ENCODE results near the gene PARP4.
"Not testable (repeated sequence)": the region's sequence is repeated elsewhere in the genome, so short reads cannot be mapped to it uniquely, and the experiment has no call there.

DNA sequence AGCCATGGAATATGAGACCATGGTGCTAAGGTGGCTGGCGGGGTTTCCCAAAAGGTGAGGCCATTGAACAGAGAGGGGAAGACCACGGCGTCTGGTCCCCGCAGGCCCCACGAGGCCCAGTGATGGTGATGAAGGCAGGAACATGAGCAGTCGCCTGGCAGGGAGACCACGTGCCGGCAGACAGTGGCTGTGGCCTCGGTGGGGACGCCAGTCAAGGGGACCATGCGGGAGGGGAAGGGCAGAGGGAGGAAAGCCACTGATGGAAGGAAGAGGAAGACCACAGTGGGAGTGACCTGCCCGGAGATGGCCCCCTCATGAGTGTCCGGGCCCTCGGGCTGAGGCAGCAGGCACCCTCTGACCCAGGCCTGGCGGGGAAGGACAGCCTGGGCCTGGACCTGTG is 127.6 kb downstream of the PARP4 start:
- TF ChIP-seq, protein P1, sequence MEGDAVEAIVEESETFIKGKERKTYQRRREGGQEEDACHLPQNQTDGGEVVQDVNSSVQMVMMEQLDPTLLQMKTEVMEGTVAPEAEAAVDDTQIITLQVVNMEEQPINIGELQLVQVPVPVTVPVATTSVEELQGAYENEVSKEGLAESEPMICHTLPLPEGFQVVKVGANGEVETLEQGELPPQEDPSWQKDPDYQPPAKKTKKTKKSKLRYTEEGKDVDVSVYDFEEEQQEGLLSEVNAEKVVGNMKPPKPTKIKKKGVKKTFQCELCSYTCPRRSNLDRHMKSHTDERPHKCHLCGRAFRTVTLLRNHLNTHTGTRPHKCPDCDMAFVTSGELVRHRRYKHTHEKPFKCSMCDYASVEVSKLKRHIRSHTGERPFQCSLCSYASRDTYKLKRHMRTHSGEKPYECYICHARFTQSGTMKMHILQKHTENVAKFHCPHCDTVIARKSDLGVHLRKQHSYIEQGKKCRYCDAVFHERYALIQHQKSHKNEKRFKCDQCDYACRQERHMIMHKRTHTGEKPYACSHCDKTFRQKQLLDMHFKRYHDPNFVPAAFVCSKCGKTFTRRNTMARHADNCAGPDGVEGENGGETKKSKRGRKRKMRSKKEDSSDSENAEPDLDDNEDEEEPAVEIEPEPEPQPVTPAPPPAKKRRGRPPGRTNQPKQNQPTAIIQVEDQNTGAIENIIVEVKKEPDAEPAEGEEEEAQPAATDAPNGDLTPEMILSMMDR (IDR thresholded peaks at IDR 0.05; ENCODE audit: insufficient read depth, low read length) = not testable (repeated sequence)
- not testable (repeated sequence) for TF ChIP-seq POLR2AphosphoS5 (IDR thresholded peaks at IDR 0.05; ENCODE audit: low read depth); GABPA (IDR thresholded peaks at IDR 0.05; ENCODE audit: low read depth); SPI1 (IDR thresholded peaks at IDR 0.05; ENCODE audit: borderline replicate concordance, low read depth)
- TF ChIP-seq, protein P2, sequence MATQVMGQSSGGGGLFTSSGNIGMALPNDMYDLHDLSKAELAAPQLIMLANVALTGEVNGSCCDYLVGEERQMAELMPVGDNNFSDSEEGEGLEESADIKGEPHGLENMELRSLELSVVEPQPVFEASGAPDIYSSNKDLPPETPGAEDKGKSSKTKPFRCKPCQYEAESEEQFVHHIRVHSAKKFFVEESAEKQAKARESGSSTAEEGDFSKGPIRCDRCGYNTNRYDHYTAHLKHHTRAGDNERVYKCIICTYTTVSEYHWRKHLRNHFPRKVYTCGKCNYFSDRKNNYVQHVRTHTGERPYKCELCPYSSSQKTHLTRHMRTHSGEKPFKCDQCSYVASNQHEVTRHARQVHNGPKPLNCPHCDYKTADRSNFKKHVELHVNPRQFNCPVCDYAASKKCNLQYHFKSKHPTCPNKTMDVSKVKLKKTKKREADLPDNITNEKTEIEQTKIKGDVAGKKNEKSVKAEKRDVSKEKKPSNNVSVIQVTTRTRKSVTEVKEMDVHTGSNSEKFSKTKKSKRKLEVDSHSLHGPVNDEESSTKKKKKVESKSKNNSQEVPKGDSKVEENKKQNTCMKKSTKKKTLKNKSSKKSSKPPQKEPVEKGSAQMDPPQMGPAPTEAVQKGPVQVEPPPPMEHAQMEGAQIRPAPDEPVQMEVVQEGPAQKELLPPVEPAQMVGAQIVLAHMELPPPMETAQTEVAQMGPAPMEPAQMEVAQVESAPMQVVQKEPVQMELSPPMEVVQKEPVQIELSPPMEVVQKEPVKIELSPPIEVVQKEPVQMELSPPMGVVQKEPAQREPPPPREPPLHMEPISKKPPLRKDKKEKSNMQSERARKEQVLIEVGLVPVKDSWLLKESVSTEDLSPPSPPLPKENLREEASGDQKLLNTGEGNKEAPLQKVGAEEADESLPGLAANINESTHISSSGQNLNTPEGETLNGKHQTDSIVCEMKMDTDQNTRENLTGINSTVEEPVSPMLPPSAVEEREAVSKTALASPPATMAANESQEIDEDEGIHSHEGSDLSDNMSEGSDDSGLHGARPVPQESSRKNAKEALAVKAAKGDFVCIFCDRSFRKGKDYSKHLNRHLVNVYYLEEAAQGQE (IDR thresholded peaks at IDR 0.05; ENCODE audit: insufficient replicate concordance, low read depth) = not testable (repeated sequence)

Measured in HL-60 (cell line).